ENCODE results near the gene PSRC1. TPM values are rescaled to one million over a fixed set of nuclear protein-coding genes. Genes with fewer than 3 reads are reported as not detected.
A peak's percentile ranks its signal among the peaks of the same experiment; 100 is the strongest.

The PSRC1 gene
- total RNA-seq, 4 donors from 2014 or later, result 1.9 to 6.8 (median 3.7) TPM

DNA sequence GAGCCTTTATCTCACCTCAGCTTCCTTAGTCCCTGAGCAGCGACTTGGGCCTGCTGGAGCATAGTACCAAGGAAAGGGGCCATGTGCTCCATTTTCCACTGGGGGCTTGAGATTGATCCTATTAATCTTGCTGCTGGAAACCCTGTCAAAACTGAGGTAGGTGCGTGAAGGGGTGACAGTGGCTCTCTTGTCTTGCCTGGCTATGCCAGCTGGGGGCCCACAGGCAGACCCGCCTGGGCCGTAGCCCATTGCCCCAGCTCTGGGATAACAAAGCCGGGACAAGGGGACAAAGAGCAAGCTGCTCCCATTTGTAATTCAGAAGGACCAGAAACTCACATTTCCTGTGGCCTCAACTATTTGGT, 43.9 kb downstream of the PSRC1 start:
- TF ChIP-seq EP300 (IDR thresholded peaks at IDR 0.05) (no peak), CTCF (IDR thresholded peaks at IDR 0.05) (no peak), POLR2AphosphoS5 (IDR thresholded peaks at IDR 0.05) (no peak), POLR2A (IDR thresholded peaks at IDR 0.05) (no peak)
- WGBS, result 81% methylated on average over 2 of the region's 5 CpGs
- peak overlapping the region; percentile 87 for H3K27ac ChIP-seq

DNA sequence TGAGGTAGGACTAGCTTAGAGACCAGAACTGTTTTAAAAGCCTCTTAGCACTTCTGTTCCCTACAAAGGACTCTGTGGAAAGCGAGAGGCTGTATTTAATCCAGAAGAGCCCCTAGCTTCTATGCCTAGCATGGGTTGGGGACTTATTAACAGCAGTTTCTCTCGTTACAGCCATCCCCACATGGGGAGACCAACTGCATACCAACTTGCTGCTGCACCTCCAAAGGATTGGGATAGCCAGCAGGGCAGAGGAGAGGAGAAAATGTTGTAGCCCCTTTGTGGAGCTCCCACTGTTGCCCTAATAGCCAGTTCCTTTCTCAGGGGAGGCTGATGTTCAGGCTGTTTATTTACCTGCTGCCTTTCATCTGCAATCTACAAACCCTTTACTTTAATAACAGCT, 44.6 kb downstream of the PSRC1 start:
- H3K27ac ChIP-seq, result no peak overlapping the region
- H3K27me3 ChIP-seq, result no peaks in the 10 kb centered on the region
- no peak overlapping the region for H3K4me3 ChIP-seq
- peaks cover 59% of the 10 kb centered on the region for H3K36me3 ChIP-seq
- H3K9me3 ChIP-seq, result no peaks in the 10 kb centered on the region
- WGBS, result 93% methylated on average over 2 of the region's 2 CpGs
- TF ChIP-seq CTCF (IDR thresholded peaks at IDR 0.05) (no peak), POLR2AphosphoS5 (IDR thresholded peaks at IDR 0.05) (no peak), POLR2A (IDR thresholded peaks at IDR 0.05) (no peak), EP300 (IDR thresholded peaks at IDR 0.05) (no peak)
- peaks cover 40% of the 10 kb centered on the region for H3K4me1 ChIP-seq
- DNase-seq (ENCODE audit: low spot score in 2 of 2), result no peak

More for the DNA sequence above, 43.9 kb downstream of the PSRC1 start:
- DNase-seq (ENCODE audit: low spot score in 2 of 2), result no peak
- Histone ChIP-seq H3K36me3 (peaks cover 54% of the 10 kb centered on the region), H3K4me3 (no peak overlapping the region), H3K27me3 (no peaks in the 10 kb centered on the region), H3K4me1 (peaks cover 40% of the 10 kb centered on the region), H3K9me3 (no peaks in the 10 kb centered on the region)

GRCh38 chr1:109237512-109237911, 45.4 kb downstream of the PSRC1 start:
- H3K36me3 ChIP-seq, result peaks cover 68% of the 10 kb centered on the region
- whole genome bisulfite sequencing, result 100% methylated on average over 2 of the region's 3 CpGs

DNA sequence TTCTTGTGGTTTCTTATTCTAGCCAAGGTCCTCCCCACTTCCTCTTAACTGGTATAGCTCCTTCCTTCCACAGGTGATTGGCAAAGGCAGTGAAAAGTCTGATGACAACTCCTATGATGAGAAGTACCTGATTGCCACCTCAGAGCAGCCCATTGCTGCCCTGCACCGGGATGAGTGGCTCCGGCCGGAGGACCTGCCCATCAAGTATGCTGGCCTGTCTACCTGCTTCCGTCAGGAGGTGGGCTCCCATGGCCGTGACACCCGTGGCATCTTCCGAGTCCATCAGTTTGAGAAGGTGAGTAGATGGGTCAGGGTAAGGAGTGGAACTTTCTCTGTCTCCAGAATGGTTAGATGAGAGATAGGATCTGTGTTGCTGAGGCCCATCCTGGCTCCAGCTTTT, 47.8 kb downstream of the PSRC1 start:
- TF ChIP-seq POLR2AphosphoS5 (IDR thresholded peaks at IDR 0.05), result no peak
- Histone ChIP-seq H3K36me3 (peaks cover 92% of the 10 kb centered on the region), H3K27me3 (no peaks in the 10 kb centered on the region), H3K4me3 (no peak overlapping the region), H3K27ac (no peak overlapping the region), H3K9me3 (no peaks in the 10 kb centered on the region), H3K4me1 (peaks cover 15% of the 10 kb centered on the region)
- no peak for DNase-seq (ENCODE audit: low spot score in 2 of 2)
- WGBS, result 93% methylated on average over 3 of the region's 7 CpGs

More at GRCh38 chr1:109237512-109237911, 45.4 kb downstream of the PSRC1 start:
- Histone ChIP-seq H3K27ac (no peak overlapping the region), H3K4me3 (no peak overlapping the region), H3K9me3 (no peaks in the 10 kb centered on the region), H3K27me3 (no peaks in the 10 kb centered on the region), H3K4me1 (peaks cover 38% of the 10 kb centered on the region)
- TF ChIP-seq EP300 (IDR thresholded peaks at IDR 0.05), result no peak
- TF ChIP-seq CTCF (IDR thresholded peaks at IDR 0.05), result no peak
- TF ChIP-seq POLR2A (IDR thresholded peaks at IDR 0.05), result no peak
- no peak for TF ChIP-seq POLR2AphosphoS5 (IDR thresholded peaks at IDR 0.05)
- no peak for DNase-seq (ENCODE audit: low spot score in 2 of 2)

- Histone ChIP-seq H3K36me3 (peaks cover 80% of the 10 kb centered on the region), H3K4me1 (no peaks in the 10 kb centered on the region), H3K9me3 (no peaks in the 10 kb centered on the region), H3K27me3 (no peaks in the 10 kb centered on the region), H3K4me3 (no peak overlapping the region), H3K27ac (no peak overlapping the region)
- TF ChIP-seq CTCF (IDR thresholded peaks at IDR 0.05) (no peak), EP300 (IDR thresholded peaks at IDR 0.05) (no peak), POLR2A (IDR thresholded peaks at IDR 0.05) (no peak), POLR2AphosphoS5 (IDR thresholded peaks at IDR 0.05) (no peak)
- no peak for DNase-seq (ENCODE audit: low spot score in 2 of 2)
- WGBS, result 90% methylated on average over 3 of the region's 3 CpGs
Observed at GRCh38 chr1:109231066-109231465, 51.9 kb downstream of the PSRC1 start.

Other genes starting within 250 kb of the PSRC1 start
- 10 to 100 TPM; 45.8 to 89.2 (median 52.9) TPM for gene WDR47, start 241.0 kb downstream of the PSRC1 start, total RNA-seq
- gene TAF13, start 207.1 kb downstream of the PSRC1 start, total RNA-seq, result 10 to 100 TPM; 10.6 to 33.2 (median 28.0) TPM
- 10 to 100 TPM; 28.2 to 35.1 (median 31.0) TPM for gene TMEM167B, start 192.4 kb downstream of the PSRC1 start, total RNA-seq
- gene ELAPOR1, start 169.0 kb downstream of the PSRC1 start, total RNA-seq, result 10 to 100 TPM; 27.4 to 84.8 (median 46.7) TPM
- gene SARS1, start 69.2 kb downstream of the PSRC1 start, total RNA-seq, result 100 to 1,000 TPM; 144 to 169 (median 160) TPM
- gene CELSR2, start 33.6 kb downstream of the PSRC1 start, total RNA-seq, result 100 to 1,000 TPM; 106 to 145 (median 129) TPM
- not detected for gene MYBPHL, start 23.9 kb upstream of the PSRC1 start, total RNA-seq
- 10 to 100 TPM; 27.8 to 52.7 (median 34.5) TPM for gene SORT1, start 114.8 kb upstream of the PSRC1 start, total RNA-seq
- gene PSMA5, start 143.3 kb upstream of the PSRC1 start, total RNA-seq, result 10 to 100 TPM; 26.2 to 36.2 (median 31.5) TPM
- 1 to 10 TPM in 1 of 4 donors, under 1 TPM in 2, not detected in 1; 0.23 to 2.1 (median 0.34) TPM for gene SYPL2, start 183.4 kb upstream of the PSRC1 start, total RNA-seq
- 1 to 10 TPM; 5.1 to 8.4 (median 7.2) TPM for gene ATXN7L2, start 200.8 kb upstream of the PSRC1 start, total RNA-seq
- 10 to 100 TPM; 12.3 to 27.4 (median 24.7) TPM for gene CYB561D1, start 210.9 kb upstream of the PSRC1 start, total RNA-seq
- gene AMIGO1, start 226.6 kb upstream of the PSRC1 start, total RNA-seq, result 1 to 10 TPM; 2.1 to 8.5 (median 4.7) TPM